GM23338 (cell line): ENCODE results near the gene PET117.

ENCODE experiments used
- CREB1 ChIP-seq: fragments of 250-450 bp; sonication (Bioruptor Pico); IDR thresholded peaks from 2 replicates; pipeline ENCODE4 v1.5.0; 2020; ENCODE audit warnings: low read depth, mild to moderate bottlenecking, moderate library complexity
- EZH2 ChIP-seq: fragments of 200-600 bp; sonication (generic); IDR thresholded peaks from one replicate; pipeline ENCODE4 v1.8.0; 2017; ENCODE audit warnings: antibody characterized with exemption, mild to moderate bottlenecking, low read depth; ENCODE audit not compliant: unreplicated experiment
- EZH2phosphoT487 ChIP-seq: fragments of 200-600 bp; sonication (generic); IDR thresholded peaks from one replicate; pipeline ENCODE4 v1.8.1; 2018; ENCODE audit warnings: antibody characterized with exemption; ENCODE audit not compliant: unreplicated experiment
- JUNB ChIP-seq: IDR thresholded peaks from one replicate; pipeline ENCODE4 v1.6.1; 2016; ENCODE audit warnings: antibody characterized with exemption; ENCODE audit not compliant: unreplicated experiment
- NANOG ChIP-seq: IDR thresholded peaks from 2 replicates; pipeline ENCODE4 v1.6.1; 2016; ENCODE audit warnings: antibody characterized with exemption, borderline replicate concordance
- POLR2AphosphoS5 ChIP-seq: IDR thresholded peaks from 2 replicates; pipeline ENCODE4 v1.6.1; 2016; ENCODE audit warnings: antibody characterized with exemption, low read depth
- TF ChIP-seq, protein P1 (sequence below), 2 experiments: fragments of 200-600 bp in 1 of 2; sonication (generic) in 1 of 2; conservative IDR thresholded peaks; 2 replicates each; pipeline versions ENCODE4 v1.5.1 to v1.6.1; 2016 to 2017; ENCODE audit warnings: antibody characterized with exemption in 2 of 2, low read depth in 2 of 2, mild to moderate bottlenecking in 2 of 2, moderate library complexity in 1 of 2
- TF ChIP-seq, protein P2 (sequence below): IDR thresholded peaks from one replicate; pipeline ENCODE4 v1.6.1; 2018; ENCODE audit warnings: antibody characterized with exemption; ENCODE audit not compliant: unreplicated experiment

DNA sequence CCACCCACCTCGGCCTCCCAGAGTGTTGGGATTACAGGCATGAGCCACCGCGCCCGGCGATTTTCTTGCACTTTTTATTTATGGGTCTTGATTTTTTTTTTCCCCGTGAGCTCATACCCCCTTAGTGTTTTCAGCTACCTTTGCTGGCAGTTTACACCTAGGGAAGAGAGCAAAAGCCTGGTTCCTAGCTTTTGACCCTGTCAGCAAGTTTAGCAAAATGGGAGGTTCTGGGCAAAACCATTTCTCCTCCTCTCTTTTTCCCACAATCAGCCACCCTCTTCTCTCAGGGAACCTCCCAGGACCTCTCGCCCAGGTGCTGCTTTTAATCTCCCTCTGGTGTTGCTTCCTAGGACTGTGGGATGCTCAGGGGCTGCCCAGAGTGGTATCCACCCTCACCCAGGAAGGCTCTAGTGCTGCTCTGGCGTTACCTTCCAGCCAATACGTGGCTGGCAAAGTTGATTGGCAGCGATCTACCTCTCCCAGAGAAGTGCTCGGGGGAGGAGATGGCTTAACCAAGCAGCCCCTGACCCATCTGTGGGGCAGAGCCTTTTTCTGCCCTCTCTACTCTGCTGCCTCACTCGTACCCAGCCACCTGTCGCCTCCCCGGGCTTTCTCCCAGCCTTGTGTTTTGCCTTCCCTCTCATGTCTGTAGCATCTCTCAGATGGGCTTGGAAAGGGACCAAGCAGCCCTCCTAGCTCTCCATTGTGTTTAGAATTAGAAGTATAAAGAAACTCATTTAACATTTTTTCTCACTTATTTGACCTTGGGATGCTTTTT lies 37.4 kb downstream of the PET117 start:
- TF ChIP-seq, protein P1, sequence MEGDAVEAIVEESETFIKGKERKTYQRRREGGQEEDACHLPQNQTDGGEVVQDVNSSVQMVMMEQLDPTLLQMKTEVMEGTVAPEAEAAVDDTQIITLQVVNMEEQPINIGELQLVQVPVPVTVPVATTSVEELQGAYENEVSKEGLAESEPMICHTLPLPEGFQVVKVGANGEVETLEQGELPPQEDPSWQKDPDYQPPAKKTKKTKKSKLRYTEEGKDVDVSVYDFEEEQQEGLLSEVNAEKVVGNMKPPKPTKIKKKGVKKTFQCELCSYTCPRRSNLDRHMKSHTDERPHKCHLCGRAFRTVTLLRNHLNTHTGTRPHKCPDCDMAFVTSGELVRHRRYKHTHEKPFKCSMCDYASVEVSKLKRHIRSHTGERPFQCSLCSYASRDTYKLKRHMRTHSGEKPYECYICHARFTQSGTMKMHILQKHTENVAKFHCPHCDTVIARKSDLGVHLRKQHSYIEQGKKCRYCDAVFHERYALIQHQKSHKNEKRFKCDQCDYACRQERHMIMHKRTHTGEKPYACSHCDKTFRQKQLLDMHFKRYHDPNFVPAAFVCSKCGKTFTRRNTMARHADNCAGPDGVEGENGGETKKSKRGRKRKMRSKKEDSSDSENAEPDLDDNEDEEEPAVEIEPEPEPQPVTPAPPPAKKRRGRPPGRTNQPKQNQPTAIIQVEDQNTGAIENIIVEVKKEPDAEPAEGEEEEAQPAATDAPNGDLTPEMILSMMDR (conservative IDR thresholded peaks at IDR 0.05; ENCODE audit: low read depth in 2 of 2): no peak
- TF ChIP-seq NANOG (no peak), EZH2phosphoT487 (no peak), EZH2 (no peak), POLR2AphosphoS5 (no peak), JUNB (no peak), CREB1 (CRISPR knock-in tag) (no peak)
- TF ChIP-seq, protein P2, sequence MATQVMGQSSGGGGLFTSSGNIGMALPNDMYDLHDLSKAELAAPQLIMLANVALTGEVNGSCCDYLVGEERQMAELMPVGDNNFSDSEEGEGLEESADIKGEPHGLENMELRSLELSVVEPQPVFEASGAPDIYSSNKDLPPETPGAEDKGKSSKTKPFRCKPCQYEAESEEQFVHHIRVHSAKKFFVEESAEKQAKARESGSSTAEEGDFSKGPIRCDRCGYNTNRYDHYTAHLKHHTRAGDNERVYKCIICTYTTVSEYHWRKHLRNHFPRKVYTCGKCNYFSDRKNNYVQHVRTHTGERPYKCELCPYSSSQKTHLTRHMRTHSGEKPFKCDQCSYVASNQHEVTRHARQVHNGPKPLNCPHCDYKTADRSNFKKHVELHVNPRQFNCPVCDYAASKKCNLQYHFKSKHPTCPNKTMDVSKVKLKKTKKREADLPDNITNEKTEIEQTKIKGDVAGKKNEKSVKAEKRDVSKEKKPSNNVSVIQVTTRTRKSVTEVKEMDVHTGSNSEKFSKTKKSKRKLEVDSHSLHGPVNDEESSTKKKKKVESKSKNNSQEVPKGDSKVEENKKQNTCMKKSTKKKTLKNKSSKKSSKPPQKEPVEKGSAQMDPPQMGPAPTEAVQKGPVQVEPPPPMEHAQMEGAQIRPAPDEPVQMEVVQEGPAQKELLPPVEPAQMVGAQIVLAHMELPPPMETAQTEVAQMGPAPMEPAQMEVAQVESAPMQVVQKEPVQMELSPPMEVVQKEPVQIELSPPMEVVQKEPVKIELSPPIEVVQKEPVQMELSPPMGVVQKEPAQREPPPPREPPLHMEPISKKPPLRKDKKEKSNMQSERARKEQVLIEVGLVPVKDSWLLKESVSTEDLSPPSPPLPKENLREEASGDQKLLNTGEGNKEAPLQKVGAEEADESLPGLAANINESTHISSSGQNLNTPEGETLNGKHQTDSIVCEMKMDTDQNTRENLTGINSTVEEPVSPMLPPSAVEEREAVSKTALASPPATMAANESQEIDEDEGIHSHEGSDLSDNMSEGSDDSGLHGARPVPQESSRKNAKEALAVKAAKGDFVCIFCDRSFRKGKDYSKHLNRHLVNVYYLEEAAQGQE: no peak
